Neural cell (in vitro differentiated cells): ENCODE results near the gene BTBD16.

Experiments used
- EP300 ChIP-seq: fragments of 450-650 bp; conservative IDR thresholded peaks from 2 replicates; pipeline ENCODE4 v1.6.1; 2014; ENCODE audit warnings: antibody characterized with exemption, mild to moderate bottlenecking, moderate library complexity; ENCODE audit not compliant: poor library complexity, severe bottlenecking
- EZH2 ChIP-seq: fragments of 200-600, 300-800 bp; shearing (Covaris generic), sonication (generic); IDR thresholded peaks from 2 replicates; pipeline ENCODE4 v1.6.1; 2014; ENCODE audit warnings: antibody characterized with exemption, low read length, borderline replicate concordance, mild to moderate bottlenecking; ENCODE audit not compliant: insufficient read depth, poor library complexity, severe bottlenecking
- POLR2AphosphoS5 ChIP-seq: IDR thresholded peaks from 2 replicates; pipeline ENCODE4 v1.6.1; 2012
- RAD21 ChIP-seq: fragments of 450-650 bp; conservative IDR thresholded peaks from 2 replicates; pipeline ENCODE4 v1.6.1; 2014; ENCODE audit warnings: antibody characterized with exemption, mild to moderate bottlenecking, moderate library complexity
- SMC3 ChIP-seq: fragments of 450-650 bp; conservative IDR thresholded peaks from 2 replicates; pipeline ENCODE4 v1.6.1; 2014; ENCODE audit warnings: antibody characterized with exemption, mild to moderate bottlenecking, moderate library complexity; ENCODE audit not compliant: poor library complexity
- TAF1 ChIP-seq: IDR thresholded peaks from 2 replicates; pipeline ENCODE4 v1.6.1; 2012; ENCODE audit warnings: low read depth
- TF ChIP-seq, protein P1 (sequence below): fragments of 450-650 bp; IDR thresholded peaks from 2 replicates; pipeline ENCODE4 v1.5.1; 2014; ENCODE audit warnings: antibody characterized with exemption, mild to moderate bottlenecking, moderate library complexity; ENCODE audit not compliant: poor library complexity, severe bottlenecking

DNA sequence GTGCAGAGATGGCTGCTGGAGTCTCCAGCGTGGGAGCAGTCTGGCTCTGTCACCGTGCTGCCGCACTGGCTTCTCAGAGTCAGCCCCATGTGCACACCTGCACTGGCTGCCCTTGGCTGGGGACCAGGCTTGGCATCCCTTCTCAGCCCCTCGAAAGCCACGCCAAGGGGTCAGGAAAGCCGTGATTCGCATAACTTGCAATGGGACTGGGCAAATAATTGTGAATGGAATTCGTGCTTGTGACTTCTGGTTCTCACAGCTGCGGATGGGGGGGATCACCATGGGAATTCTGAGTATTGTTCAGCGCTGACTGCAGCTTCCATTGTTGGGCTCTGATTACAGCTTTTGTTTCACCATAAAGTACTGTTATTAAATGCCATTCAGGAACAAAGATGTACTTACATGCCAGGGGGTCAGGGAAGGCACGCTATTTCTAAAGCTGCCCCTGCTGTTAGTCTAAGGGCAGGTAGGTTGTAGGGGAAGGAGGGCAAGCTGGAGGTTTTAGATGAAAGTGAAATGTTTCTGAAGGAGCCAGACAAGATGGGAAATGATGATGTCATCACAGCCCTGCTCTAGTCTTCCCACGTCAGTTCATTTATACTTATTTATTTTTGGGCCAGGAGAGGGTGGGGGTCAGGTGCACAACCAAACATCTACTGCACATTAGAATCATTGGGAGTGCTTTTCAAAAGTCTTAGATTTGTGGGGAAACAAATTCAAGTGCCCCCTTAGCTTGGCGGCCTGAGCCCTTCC, 97.6 kb downstream of the BTBD16 start:
- TF ChIP-seq RAD21 (no peak), POLR2AphosphoS5 (no peak), TAF1 (no peak), EZH2 (no peak), SMC3 (no peak), EP300 (no peak)
- TF ChIP-seq, protein P1, sequence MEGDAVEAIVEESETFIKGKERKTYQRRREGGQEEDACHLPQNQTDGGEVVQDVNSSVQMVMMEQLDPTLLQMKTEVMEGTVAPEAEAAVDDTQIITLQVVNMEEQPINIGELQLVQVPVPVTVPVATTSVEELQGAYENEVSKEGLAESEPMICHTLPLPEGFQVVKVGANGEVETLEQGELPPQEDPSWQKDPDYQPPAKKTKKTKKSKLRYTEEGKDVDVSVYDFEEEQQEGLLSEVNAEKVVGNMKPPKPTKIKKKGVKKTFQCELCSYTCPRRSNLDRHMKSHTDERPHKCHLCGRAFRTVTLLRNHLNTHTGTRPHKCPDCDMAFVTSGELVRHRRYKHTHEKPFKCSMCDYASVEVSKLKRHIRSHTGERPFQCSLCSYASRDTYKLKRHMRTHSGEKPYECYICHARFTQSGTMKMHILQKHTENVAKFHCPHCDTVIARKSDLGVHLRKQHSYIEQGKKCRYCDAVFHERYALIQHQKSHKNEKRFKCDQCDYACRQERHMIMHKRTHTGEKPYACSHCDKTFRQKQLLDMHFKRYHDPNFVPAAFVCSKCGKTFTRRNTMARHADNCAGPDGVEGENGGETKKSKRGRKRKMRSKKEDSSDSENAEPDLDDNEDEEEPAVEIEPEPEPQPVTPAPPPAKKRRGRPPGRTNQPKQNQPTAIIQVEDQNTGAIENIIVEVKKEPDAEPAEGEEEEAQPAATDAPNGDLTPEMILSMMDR: no peak
